Nephron (organoid): ENCODE data around the gene DIPK1A.

Experiments
- H3K27ac Mint-ChIP-seq, 3 experiments: 2 replicates each; pipeline ENCODE4 v1.8.0; 2020; ENCODE audit warnings: mixed read lengths in 3 of 3, mild to moderate bottlenecking in 2 of 3, moderate library complexity in 1 of 3
- H3K27me3 Mint-ChIP-seq: 2 replicates; pipeline ENCODE4 v1.8.0; 2021; ENCODE audit warnings: low read depth, mild to moderate bottlenecking, moderate library complexity, mixed read lengths
- H3K36me3 Mint-ChIP-seq: 2 replicates; pipeline ENCODE4 v1.8.0; 2020; ENCODE audit warnings: low read depth, mixed read lengths
- H3K4me1 Mint-ChIP-seq: 2 replicates; pipeline ENCODE4 v1.8.0; 2020; ENCODE audit warnings: mixed read lengths
- H3K4me3 Mint-ChIP-seq, 3 experiments: 2 replicates each; pipeline ENCODE4 v1.8.0; 2020; ENCODE audit warnings: mild to moderate bottlenecking in 3 of 3, mixed read lengths in 3 of 3, moderate library complexity in 2 of 3
- H3K9me3 Mint-ChIP-seq: 2 replicates; pipeline ENCODE4 v1.8.0; 2020; ENCODE audit warnings: mixed read lengths
- TF ChIP-seq, protein P1 (sequence below), 3 experiments: fragments of 200-600 bp; sonication (generic); IDR thresholded peaks; one replicate each; pipeline ENCODE4 v1.5.0; 2021; ENCODE audit warnings: antibody characterized with exemption in 3 of 3; ENCODE audit not compliant: unreplicated experiment in 3 of 3

DIPK1A gene

DNA sequence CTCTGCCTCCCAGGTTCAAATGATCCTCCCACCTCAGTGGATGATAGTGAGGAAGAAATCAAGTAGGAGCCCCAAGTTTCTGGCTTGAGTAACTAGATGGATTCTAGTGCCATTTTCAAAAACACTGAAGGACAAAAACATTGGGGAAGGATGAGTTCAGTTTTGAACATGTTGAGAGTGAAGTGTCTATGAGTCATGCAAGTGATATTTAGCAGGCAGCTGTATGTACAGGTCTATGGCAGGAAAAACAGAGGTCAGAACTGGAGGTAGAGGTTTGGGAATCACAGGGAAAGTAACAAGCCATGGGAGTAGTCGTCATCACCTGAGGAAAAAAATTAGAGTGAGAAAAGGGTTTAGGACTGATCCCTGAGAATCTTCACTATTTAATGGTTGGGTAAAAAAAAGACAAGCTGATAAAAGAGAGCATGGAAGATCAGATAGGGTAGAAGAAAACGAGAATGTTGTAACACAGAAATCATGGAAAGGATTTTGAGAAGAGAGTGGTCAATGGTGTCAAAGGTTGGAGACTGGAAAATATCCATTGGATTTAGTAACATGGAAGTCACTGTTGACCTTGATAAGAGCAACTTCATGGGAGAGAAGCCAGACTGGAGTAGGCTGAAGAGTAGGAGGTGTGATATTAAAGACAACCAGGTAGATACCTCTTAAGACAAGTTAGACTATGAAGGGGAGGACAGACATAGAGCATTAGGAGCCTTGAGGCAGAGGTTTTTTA is 53.1 kb downstream of the DIPK1A start:
- no peak overlapping the region for H3K4me3 Mint-ChIP-seq
- no peaks in the 10 kb centered on the region for H3K4me1 Mint-ChIP-seq
- TF ChIP-seq, protein P1, sequence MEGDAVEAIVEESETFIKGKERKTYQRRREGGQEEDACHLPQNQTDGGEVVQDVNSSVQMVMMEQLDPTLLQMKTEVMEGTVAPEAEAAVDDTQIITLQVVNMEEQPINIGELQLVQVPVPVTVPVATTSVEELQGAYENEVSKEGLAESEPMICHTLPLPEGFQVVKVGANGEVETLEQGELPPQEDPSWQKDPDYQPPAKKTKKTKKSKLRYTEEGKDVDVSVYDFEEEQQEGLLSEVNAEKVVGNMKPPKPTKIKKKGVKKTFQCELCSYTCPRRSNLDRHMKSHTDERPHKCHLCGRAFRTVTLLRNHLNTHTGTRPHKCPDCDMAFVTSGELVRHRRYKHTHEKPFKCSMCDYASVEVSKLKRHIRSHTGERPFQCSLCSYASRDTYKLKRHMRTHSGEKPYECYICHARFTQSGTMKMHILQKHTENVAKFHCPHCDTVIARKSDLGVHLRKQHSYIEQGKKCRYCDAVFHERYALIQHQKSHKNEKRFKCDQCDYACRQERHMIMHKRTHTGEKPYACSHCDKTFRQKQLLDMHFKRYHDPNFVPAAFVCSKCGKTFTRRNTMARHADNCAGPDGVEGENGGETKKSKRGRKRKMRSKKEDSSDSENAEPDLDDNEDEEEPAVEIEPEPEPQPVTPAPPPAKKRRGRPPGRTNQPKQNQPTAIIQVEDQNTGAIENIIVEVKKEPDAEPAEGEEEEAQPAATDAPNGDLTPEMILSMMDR (IDR thresholded peaks at IDR 0.05; ENCODE audit: unreplicated experiment in 3 of 3), result no peak
- H3K36me3 Mint-ChIP-seq, result no peaks in the 10 kb centered on the region
- no peak overlapping the region for H3K27ac Mint-ChIP-seq
- H3K9me3 Mint-ChIP-seq, result peaks cover 7% of the 10 kb centered on the region
- no peaks in the 10 kb centered on the region for H3K27me3 Mint-ChIP-seq

DNA sequence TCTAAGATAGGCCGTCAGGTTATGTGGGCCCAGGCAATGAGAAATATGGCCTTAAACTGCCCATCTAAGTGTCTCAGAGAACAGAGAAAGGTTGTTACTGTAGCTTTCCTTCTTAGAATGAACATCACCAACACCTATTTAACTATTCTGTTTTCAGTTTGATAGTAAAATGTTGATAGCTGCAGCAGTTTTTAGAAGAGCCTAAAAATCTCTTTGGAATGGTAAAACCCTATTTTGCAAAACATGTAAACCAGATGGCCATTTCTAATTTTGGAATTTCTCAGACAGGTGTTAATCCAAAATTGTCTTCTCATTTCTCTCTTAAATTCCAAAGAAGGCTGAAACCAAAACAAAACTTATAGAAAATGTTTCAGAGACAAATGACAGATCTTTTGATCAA is 57.5 kb downstream of the DIPK1A start:
- Mint-ChIP-seq H3K36me3 (no peaks in the 10 kb centered on the region), H3K4me3 (no peak overlapping the region), H3K27me3 (no peaks in the 10 kb centered on the region), H3K4me1 (peaks cover 7% of the 10 kb centered on the region), H3K27ac (no peak overlapping the region), H3K9me3 (peaks cover 26% of the 10 kb centered on the region)
- TF ChIP-seq, protein P1 (IDR thresholded peaks at IDR 0.05; ENCODE audit: unreplicated experiment in 3 of 3), result no peak

DNA sequence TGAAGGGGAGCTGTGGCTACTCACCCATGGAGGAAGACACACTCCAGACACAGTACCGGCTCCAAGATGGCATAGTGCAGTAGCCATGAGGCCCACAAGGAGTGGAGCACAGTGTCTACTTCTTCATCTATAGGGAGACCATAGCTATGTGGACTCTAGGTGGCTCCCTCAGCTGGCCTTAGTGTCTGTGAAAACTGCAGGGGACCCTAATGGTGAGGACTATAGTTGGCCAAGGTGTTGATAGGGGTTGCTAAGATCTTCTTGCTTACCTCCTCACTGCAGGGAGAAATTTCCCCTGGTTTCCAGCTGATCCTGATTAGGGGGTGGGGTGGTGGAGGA is 58.9 kb downstream of the DIPK1A start:
- H3K4me1 Mint-ChIP-seq, result peaks cover 7% of the 10 kb centered on the region
- peaks cover 32% of the 10 kb centered on the region for H3K9me3 Mint-ChIP-seq
- H3K36me3 Mint-ChIP-seq, result no peaks in the 10 kb centered on the region
- TF ChIP-seq, protein P1 (IDR thresholded peaks at IDR 0.05; ENCODE audit: unreplicated experiment in 3 of 3), result no peak
- no peak overlapping the region for H3K4me3 Mint-ChIP-seq
- no peak overlapping the region for H3K27ac Mint-ChIP-seq
- H3K27me3 Mint-ChIP-seq, result no peaks in the 10 kb centered on the region

DNA sequence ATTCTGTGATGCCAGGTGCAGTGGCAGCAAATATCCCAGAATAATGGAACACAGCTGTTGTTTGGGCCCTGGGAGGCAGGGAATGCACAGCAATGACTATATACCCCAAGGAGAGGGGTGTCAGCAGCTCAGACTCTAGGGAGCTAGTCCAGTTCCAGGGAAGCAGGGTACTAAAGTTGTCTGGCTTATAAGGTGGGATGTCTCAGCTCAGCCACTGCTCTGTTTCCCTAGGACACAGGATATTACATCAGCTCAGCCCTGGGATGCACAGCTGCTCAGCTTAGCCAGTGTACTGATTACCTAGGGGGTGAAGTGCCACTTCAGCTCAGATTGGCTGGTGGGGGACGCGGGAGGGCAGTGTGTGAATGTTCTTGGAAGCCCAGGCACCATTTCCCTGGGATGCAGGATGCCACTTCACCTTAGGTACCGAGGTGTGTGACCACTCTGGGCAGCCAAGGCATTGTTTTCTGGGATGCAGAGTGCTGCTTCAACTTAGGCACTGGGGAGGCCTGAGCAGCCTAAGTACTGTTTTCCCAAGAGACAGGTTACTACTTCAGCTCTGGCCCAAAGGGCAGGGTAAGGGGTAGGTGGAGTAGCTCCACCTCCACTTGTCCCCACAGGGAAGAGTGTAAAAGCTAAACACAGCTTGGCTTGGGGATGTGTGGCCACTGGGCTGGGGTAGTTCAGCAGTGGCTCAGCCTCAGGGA is 59.4 kb downstream of the DIPK1A start:
- no peaks in the 10 kb centered on the region for H3K36me3 Mint-ChIP-seq
- no peaks in the 10 kb centered on the region for H3K27me3 Mint-ChIP-seq

DNA sequence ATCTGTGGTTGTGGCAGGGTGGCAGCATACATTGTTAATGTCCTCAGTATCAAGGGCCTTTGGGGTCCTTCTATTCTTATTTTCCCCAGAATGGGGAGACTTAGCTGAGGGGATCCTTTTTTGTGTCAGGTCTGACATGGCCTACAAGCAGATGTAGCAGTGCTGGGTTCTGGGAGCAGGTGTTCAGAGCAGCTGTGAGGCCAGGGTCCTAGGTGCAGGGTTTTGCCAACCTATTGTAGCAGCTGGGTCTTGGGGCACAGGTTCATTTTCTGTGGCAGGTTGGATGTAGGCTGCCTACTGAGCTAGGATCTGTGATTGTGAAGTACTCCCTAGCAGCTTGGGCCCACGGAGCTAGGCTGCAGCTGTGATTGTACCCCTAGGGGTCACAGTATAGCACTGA is 60.1 kb downstream of the DIPK1A start:
- H3K36me3 Mint-ChIP-seq, result no peaks in the 10 kb centered on the region
- no peak overlapping the region for H3K4me3 Mint-ChIP-seq
- TF ChIP-seq, protein P1 (IDR thresholded peaks at IDR 0.05; ENCODE audit: unreplicated experiment in 3 of 3), result no peak
- H3K9me3 Mint-ChIP-seq, result peaks cover 32% of the 10 kb centered on the region
- no peak overlapping the region for H3K27ac Mint-ChIP-seq
- H3K4me1 Mint-ChIP-seq, result peaks cover 7% of the 10 kb centered on the region
- H3K27me3 Mint-ChIP-seq, result no peaks in the 10 kb centered on the region

More for the DNA sequence above, 59.4 kb downstream of the DIPK1A start:
- Mint-ChIP-seq H3K9me3 (peaks cover 32% of the 10 kb centered on the region), H3K4me3 (no peak overlapping the region), H3K4me1 (peaks cover 7% of the 10 kb centered on the region), H3K27ac (no peak overlapping the region)
- TF ChIP-seq, protein P1 (IDR thresholded peaks at IDR 0.05; ENCODE audit: unreplicated experiment in 3 of 3), result no peak

DNA sequence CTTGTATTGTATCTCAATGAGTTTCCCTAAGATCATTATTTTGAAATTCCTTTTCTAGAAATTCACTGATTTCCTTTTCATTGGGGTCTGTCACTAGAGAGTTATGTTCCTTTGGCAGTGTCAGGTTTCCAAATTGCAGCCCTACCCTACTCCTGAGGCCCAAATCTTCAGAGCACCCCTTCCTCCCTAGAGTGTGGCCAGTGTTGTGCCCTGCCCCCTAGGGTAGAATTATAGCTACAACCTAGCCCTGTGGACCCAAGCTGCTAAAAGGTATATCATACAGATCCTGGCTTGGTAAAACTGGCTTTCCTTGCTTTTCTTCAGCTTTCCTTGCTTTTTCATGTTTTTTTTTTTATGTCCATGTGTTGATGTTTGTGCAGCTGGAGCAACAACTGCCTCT is 60.7 kb downstream of the DIPK1A start:
- peaks cover 7% of the 10 kb centered on the region for H3K4me1 Mint-ChIP-seq
- no peaks in the 10 kb centered on the region for H3K27me3 Mint-ChIP-seq
- no peak overlapping the region for H3K4me3 Mint-ChIP-seq
- peaks cover 31% of the 10 kb centered on the region for H3K9me3 Mint-ChIP-seq
- H3K36me3 Mint-ChIP-seq, result no peaks in the 10 kb centered on the region
- TF ChIP-seq, protein P1 (IDR thresholded peaks at IDR 0.05; ENCODE audit: unreplicated experiment in 3 of 3), result no peak
- no peak overlapping the region for H3K27ac Mint-ChIP-seq
